ENCODE measurements around the gene USP5. TPM values are rescaled to one million over a fixed set of nuclear protein-coding genes. Genes with fewer than 3 reads are reported as not detected.

The USP5 gene
- polyA plus RNA-seq (2013, experiment 1 of 2) = 86.8 TPM
- polyA plus RNA-seq (2013, experiment 2 of 2) = 87.0 TPM

DNA sequence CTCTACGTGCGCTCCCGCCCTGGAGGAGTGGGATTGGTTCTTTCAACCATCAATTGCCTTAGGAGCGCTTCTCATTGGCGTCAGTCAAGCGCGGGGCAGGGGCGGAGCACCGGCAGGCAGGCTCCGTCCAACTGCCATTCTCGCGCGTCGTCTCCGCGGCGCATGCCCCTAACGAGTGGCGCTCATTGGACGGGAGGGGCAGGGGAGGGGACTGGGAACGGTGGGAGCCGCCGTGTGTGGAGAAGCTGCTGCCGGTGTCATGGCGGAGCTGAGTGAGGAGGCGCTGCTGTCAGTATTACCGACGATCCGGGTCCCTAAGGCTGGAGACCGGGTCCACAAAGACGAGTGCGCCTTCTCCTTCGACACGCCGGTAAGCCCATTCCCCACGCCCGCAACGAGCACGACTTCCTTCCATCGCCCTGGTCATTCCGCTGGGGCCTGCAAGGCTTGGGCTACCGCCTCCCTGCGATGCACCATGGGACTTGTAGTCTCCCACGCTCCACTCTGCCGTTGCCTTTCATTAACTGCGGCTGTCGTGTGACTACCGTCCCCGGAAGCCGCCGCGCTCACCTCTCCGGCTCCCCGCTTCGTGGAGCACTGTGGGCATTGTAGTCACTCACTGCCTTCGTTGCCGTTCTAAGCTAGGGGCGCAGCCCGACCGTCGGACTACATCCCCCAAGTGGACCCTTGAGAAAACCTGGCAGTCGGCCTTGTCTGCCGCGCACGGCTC, at the start of gene USP5:
Gene USP5 (plus strand): TSS at position 230 of the 730 bp plus-strand sequence. CDS start 30 bp downstream, at position 260.
- Histone ChIP-seq H3K9ac (ENCODE audit: low read length) (peak within 1 kb of the TSS; percentile 98), H3K23ac (ENCODE audit: low read length) (peak within 1 kb of the TSS; percentile 20), H3K4ac (ENCODE audit: low read depth, low read length) (peak within 1 kb of the TSS; percentile 64), H3K4me2 (ENCODE audit: low read length) (peak within 1 kb of the TSS; percentile 98), H3K27ac (ENCODE audit: low read depth, low read length) (peak within 1 kb of the TSS; percentile 26), H3K4me3 (ENCODE audit: low read length) (peak within 1 kb of the TSS; percentile 96), H4K8ac (ENCODE audit: low read depth, low read length) (no peak within 1 kb of the TSS), H3K79me2 (ENCODE audit: control insufficient read depth, insufficient read depth, low read length) (peaks cover 26% of the 10 kb centered on the region), H3K36me3 (ENCODE audit: control insufficient read depth, insufficient read depth, low read length) (peaks cover 6% of the 10 kb centered on the region), H3K56ac (ENCODE audit: low read length) (peak within 1 kb of the TSS; percentile 100), H4K5ac (ENCODE audit: low read length) (no peak within 1 kb of the TSS), H2BK15ac (replicated peaks; ENCODE audit: low read depth) (no peak within 1 kb of the TSS), H3K4me1 (ENCODE audit: control insufficient read depth, low read depth, low read length) (peaks cover 6% of the 10 kb centered on the region), H3K79me1 (ENCODE audit: low read length) (peaks cover 24% of the 10 kb centered on the region), H3K27me3 (ENCODE audit: insufficient read depth, low read length, poor library complexity) (no peaks in the 10 kb centered on the region), H3K18ac (ENCODE audit: low read length) (peak within 1 kb of the TSS; percentile 21), H2BK5ac (ENCODE audit: low read length) (peak within 1 kb of the TSS; percentile 98), H2AK5ac (ENCODE audit: low read length) (peak within 1 kb of the TSS; percentile 48), H2BK120ac (ENCODE audit: low read depth, low read length) (no peak within 1 kb of the TSS)
- peak; percentile 100 for DNase-seq
- no CpG with 5 or more reads among the region's 65 CpGs for WGBS (ENCODE audit: extremely low coverage, insufficient coverage, low lambda C conversion rate)

DNA sequence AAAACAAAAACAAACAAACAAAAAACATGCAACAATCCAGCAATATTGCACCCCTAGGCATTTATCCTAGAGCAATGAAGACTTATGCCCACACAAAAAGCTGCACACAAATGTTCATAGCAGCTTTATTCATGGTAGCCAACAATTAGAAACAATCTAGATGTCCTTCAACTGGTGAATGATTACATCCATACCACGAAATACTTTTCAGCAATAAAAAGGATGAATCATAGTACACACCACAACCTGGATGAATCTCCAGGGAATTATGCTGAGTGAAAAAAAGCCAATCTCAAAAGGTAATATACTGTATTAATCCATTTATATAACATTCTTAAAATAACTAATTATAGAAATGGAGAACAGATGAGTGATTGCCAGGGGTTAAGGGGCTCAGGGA, 44.8 kb upstream of the USP5 start:
- Histone ChIP-seq H3K27me3 (ENCODE audit: insufficient read depth, low read length, poor library complexity) (no peaks in the 10 kb centered on the region), H2BK15ac (replicated peaks; ENCODE audit: low read depth) (no peak overlapping the region), H3K56ac (ENCODE audit: low read length) (no peak overlapping the region), H3K9ac (ENCODE audit: low read length) (no peak overlapping the region), H3K4ac (ENCODE audit: low read depth, low read length) (peak overlapping the region; percentile 11), H3K4me3 (ENCODE audit: low read length) (no peak overlapping the region), H3K79me1 (ENCODE audit: low read length) (no peaks in the 10 kb centered on the region), H2BK120ac (ENCODE audit: low read depth, low read length) (no peak overlapping the region), H3K27ac (ENCODE audit: low read depth, low read length) (no peak overlapping the region), H4K8ac (ENCODE audit: low read depth, low read length) (no peak overlapping the region), H3K4me2 (ENCODE audit: low read length) (no peak overlapping the region), H3K4me1 (ENCODE audit: control insufficient read depth, low read depth, low read length) (peaks cover 4% of the 10 kb centered on the region), H2BK5ac (ENCODE audit: low read length) (no peak overlapping the region), H3K79me2 (ENCODE audit: control insufficient read depth, insufficient read depth, low read length) (no peaks in the 10 kb centered on the region), H2AK5ac (ENCODE audit: low read length) (no peak overlapping the region), H3K18ac (ENCODE audit: low read length) (no peak overlapping the region), H3K36me3 (ENCODE audit: control insufficient read depth, insufficient read depth, low read length) (no peaks in the 10 kb centered on the region), H4K5ac (ENCODE audit: low read length) (no peak overlapping the region), H3K23ac (ENCODE audit: low read length) (no peak overlapping the region)
- no peak for DNase-seq
- no CpG with 5 or more reads among the region's 1 CpG for WGBS (ENCODE audit: extremely low coverage, insufficient coverage, low lambda C conversion rate)

DNA sequence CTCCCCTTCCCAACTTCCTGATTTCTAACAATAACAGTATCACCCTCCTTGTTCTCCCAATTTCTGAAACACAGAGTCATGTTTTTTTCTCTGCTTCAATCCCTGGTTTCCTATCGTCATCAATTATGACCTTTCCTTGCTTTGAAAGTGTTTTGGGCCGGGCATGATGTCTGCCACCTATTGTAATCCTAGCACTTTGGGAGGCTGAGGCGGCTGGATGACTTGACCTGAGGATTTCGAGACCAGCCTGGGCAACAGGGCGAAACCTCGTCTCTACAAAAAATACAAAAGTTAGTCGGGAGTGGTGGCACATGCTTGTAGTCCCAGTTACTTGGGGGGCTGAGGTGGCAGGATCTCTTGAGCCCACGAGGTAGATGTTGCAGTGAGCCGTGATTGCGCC, 42.9 kb upstream of the USP5 start:
- no peaks in the 10 kb centered on the region for H3K36me3 ChIP-seq (ENCODE audit: control insufficient read depth, insufficient read depth, low read length)
- H3K4me1 ChIP-seq (ENCODE audit: control insufficient read depth, low read depth, low read length) = peaks cover 4% of the 10 kb centered on the region
- no peak overlapping the region for H2BK120ac ChIP-seq (ENCODE audit: low read depth, low read length)
- no peaks in the 10 kb centered on the region for H3K79me2 ChIP-seq (ENCODE audit: control insufficient read depth, insufficient read depth, low read length)
- H3K18ac ChIP-seq (ENCODE audit: low read length) = no peak overlapping the region
- H3K4ac ChIP-seq (ENCODE audit: low read depth, low read length) = no peak overlapping the region
- no peak overlapping the region for H4K5ac ChIP-seq (ENCODE audit: low read length)
- no peak overlapping the region for H3K23ac ChIP-seq (ENCODE audit: low read length)
- no peaks in the 10 kb centered on the region for H3K79me1 ChIP-seq (ENCODE audit: low read length)
- no peak overlapping the region for H4K8ac ChIP-seq (ENCODE audit: low read depth, low read length)
- DNase-seq = peak; percentile 68
- H2BK5ac ChIP-seq (ENCODE audit: low read length) = no peak overlapping the region
- no peak overlapping the region for H3K27ac ChIP-seq (ENCODE audit: low read depth, low read length)
- H3K4me2 ChIP-seq (ENCODE audit: low read length) = no peak overlapping the region
- no peak overlapping the region for H3K9ac ChIP-seq (ENCODE audit: low read length)
- no peak overlapping the region for H3K4me3 ChIP-seq (ENCODE audit: low read length)
- H3K56ac ChIP-seq (ENCODE audit: low read length) = peak overlapping the region; percentile 68
- no peaks in the 10 kb centered on the region for H3K27me3 ChIP-seq (ENCODE audit: insufficient read depth, low read length, poor library complexity)
- no CpG with 5 or more reads among the region's 10 CpGs for WGBS (ENCODE audit: extremely low coverage, insufficient coverage, low lambda C conversion rate)
- no peak overlapping the region for H2BK15ac ChIP-seq (replicated peaks; ENCODE audit: low read depth)
- no peak overlapping the region for H2AK5ac ChIP-seq (ENCODE audit: low read length)

DNA sequence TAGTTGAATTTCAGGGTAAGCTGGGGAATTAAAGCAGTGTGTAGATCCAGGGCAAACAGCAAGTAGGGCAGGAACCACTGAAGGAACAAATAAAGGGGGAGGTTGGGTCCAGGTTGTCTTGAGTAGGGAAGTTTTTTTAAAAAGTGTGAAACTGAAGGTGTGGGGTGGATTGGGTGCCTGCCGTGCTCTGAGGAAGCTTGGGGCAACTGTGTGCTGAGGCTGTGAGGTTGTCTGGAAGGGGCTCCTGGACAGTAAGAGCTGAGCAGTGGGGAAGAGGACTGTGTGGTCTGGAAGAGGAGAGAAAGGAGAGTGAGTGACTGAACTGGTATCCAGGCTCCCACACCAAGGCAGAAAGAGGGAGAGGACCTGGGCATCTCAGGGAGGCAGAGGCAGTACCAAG, 41.2 kb upstream of the USP5 start:
- Histone ChIP-seq H3K36me3 (ENCODE audit: control insufficient read depth, insufficient read depth, low read length) (no peaks in the 10 kb centered on the region), H3K27me3 (ENCODE audit: insufficient read depth, low read length, poor library complexity) (no peaks in the 10 kb centered on the region), H3K4me1 (ENCODE audit: control insufficient read depth, low read depth, low read length) (peaks cover 4% of the 10 kb centered on the region), H3K56ac (ENCODE audit: low read length) (peak overlapping the region; percentile 18), H3K9ac (ENCODE audit: low read length) (peak overlapping the region; percentile 9), H3K27ac (ENCODE audit: low read depth, low read length) (no peak overlapping the region), H2BK15ac (replicated peaks; ENCODE audit: low read depth) (no peak overlapping the region), H3K79me1 (ENCODE audit: low read length) (no peaks in the 10 kb centered on the region), H4K5ac (ENCODE audit: low read length) (no peak overlapping the region), H3K23ac (ENCODE audit: low read length) (no peak overlapping the region), H2BK120ac (ENCODE audit: low read depth, low read length) (no peak overlapping the region), H2BK5ac (ENCODE audit: low read length) (no peak overlapping the region), H3K4ac (ENCODE audit: low read depth, low read length) (no peak overlapping the region), H3K4me2 (ENCODE audit: low read length) (no peak overlapping the region), H3K18ac (ENCODE audit: low read length) (no peak overlapping the region), H2AK5ac (ENCODE audit: low read length) (no peak overlapping the region), H3K79me2 (ENCODE audit: control insufficient read depth, insufficient read depth, low read length) (no peaks in the 10 kb centered on the region), H4K8ac (ENCODE audit: low read depth, low read length) (no peak overlapping the region), H3K4me3 (ENCODE audit: low read length) (no peak overlapping the region)
- DNase-seq = no peak
- WGBS (ENCODE audit: extremely low coverage, insufficient coverage, low lambda C conversion rate) = no CpG with 5 or more reads among the region's 1 CpG

DNA sequence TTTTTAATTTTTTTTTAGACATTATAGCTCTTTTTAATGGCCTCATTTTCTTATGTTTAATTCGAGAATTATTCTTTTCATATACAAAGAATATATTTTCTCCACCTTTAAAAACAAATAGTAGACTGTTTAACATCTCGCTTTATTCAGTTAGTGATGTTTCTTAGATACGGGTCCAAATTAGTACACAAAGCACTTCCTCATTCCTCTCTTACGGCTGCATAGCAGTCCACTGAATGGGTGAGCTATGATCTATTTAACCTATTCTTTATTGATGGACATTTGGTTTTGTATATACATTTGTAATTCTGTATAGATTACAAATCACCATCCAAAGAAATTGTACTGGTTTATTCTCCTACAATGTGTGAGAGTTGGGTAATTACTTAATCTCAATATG, 38.6 kb upstream of the USP5 start:
- H2BK5ac ChIP-seq (ENCODE audit: low read length) = no peak overlapping the region
- H3K4ac ChIP-seq (ENCODE audit: low read depth, low read length) = no peak overlapping the region
- no peaks in the 10 kb centered on the region for H3K79me2 ChIP-seq (ENCODE audit: control insufficient read depth, insufficient read depth, low read length)
- DNase-seq = no peak
- no peak overlapping the region for H2BK120ac ChIP-seq (ENCODE audit: low read depth, low read length)
- H3K4me1 ChIP-seq (ENCODE audit: control insufficient read depth, low read depth, low read length) = peaks cover 4% of the 10 kb centered on the region
- H3K4me3 ChIP-seq (ENCODE audit: low read length) = no peak overlapping the region
- H3K27me3 ChIP-seq (ENCODE audit: insufficient read depth, low read length, poor library complexity) = no peaks in the 10 kb centered on the region
- H3K79me1 ChIP-seq (ENCODE audit: low read length) = no peaks in the 10 kb centered on the region
- H3K9ac ChIP-seq (ENCODE audit: low read length) = no peak overlapping the region
- no peak overlapping the region for H4K8ac ChIP-seq (ENCODE audit: low read depth, low read length)
- H2AK5ac ChIP-seq (ENCODE audit: low read length) = no peak overlapping the region
- no peak overlapping the region for H4K5ac ChIP-seq (ENCODE audit: low read length)
- no peak overlapping the region for H3K27ac ChIP-seq (ENCODE audit: low read depth, low read length)
- H3K18ac ChIP-seq (ENCODE audit: low read length) = no peak overlapping the region
- no peak overlapping the region for H3K56ac ChIP-seq (ENCODE audit: low read length)
- WGBS (ENCODE audit: extremely low coverage, insufficient coverage, low lambda C conversion rate) = no CpG with 5 or more reads among the region's 4 CpGs
- no peak overlapping the region for H3K23ac ChIP-seq (ENCODE audit: low read length)
- no peaks in the 10 kb centered on the region for H3K36me3 ChIP-seq (ENCODE audit: control insufficient read depth, insufficient read depth, low read length)
- H3K4me2 ChIP-seq (ENCODE audit: low read length) = no peak overlapping the region
- H2BK15ac ChIP-seq (replicated peaks; ENCODE audit: low read depth) = no peak overlapping the region

GRCh38 chr12:6816598-6816997, 35.4 kb upstream of the USP5 start:
- no peaks in the 10 kb centered on the region for H3K27me3 ChIP-seq (ENCODE audit: insufficient read depth, low read length, poor library complexity)
- no peak overlapping the region for H3K9ac ChIP-seq (ENCODE audit: low read length)
- H3K4me1 ChIP-seq (ENCODE audit: control insufficient read depth, low read depth, low read length) = peaks cover 3% of the 10 kb centered on the region
- no peak overlapping the region for H3K4me3 ChIP-seq (ENCODE audit: low read length)
- no peak overlapping the region for H3K4me2 ChIP-seq (ENCODE audit: low read length)
- no peak overlapping the region for H2AK5ac ChIP-seq (ENCODE audit: low read length)
- no peaks in the 10 kb centered on the region for H3K79me2 ChIP-seq (ENCODE audit: control insufficient read depth, insufficient read depth, low read length)
- H3K4ac ChIP-seq (ENCODE audit: low read depth, low read length) = no peak overlapping the region
- H2BK120ac ChIP-seq (ENCODE audit: low read depth, low read length) = no peak overlapping the region
- H4K5ac ChIP-seq (ENCODE audit: low read length) = no peak overlapping the region
- no peak overlapping the region for H2BK5ac ChIP-seq (ENCODE audit: low read length)
- H3K23ac ChIP-seq (ENCODE audit: low read length) = no peak overlapping the region
- WGBS (ENCODE audit: extremely low coverage, insufficient coverage, low lambda C conversion rate) = no CpG with 5 or more reads among the region's 3 CpGs
- no peaks in the 10 kb centered on the region for H3K79me1 ChIP-seq (ENCODE audit: low read length)
- DNase-seq = peak; percentile 57
- H3K27ac ChIP-seq (ENCODE audit: low read depth, low read length) = no peak overlapping the region
- no peak overlapping the region for H4K8ac ChIP-seq (ENCODE audit: low read depth, low read length)
- H2BK15ac ChIP-seq (replicated peaks; ENCODE audit: low read depth) = no peak overlapping the region
- no peak overlapping the region for H3K56ac ChIP-seq (ENCODE audit: low read length)
- no peaks in the 10 kb centered on the region for H3K36me3 ChIP-seq (ENCODE audit: control insufficient read depth, insufficient read depth, low read length)
- no peak overlapping the region for H3K18ac ChIP-seq (ENCODE audit: low read length)

Measured in mesendoderm (in vitro differentiated cells).